NB4 (cell line): ENCODE data around the gene FUS.

ENCODE experiments used
- DNase-seq: peaks from one replicate; pipeline ENCODE4 v3.0.0; 2010; ENCODE audit warnings: low read depth
- H3K4me3 ChIP-seq: one replicate; pipeline ENCODE4 v1.5.1; 2011; ENCODE audit warnings: mild to moderate bottlenecking, low read depth, low read length, moderate library complexity
- CTCF ChIP-seq: IDR thresholded peaks from one replicate; pipeline ENCODE4 v1.5.1; 2012; ENCODE audit warnings: low read depth, low read length
- MYC ChIP-seq: IDR thresholded peaks from 2 replicates; pipeline ENCODE4 v1.6.1; 2011; ENCODE audit warnings: low read depth, low read length
- POLR2A ChIP-seq: IDR thresholded peaks from 2 replicates; pipeline ENCODE4 v1.6.1; 2011; ENCODE audit warnings: mild to moderate bottlenecking; ENCODE audit not compliant: insufficient read length; ENCODE audit errors: extremely low read depth
- TF ChIP-seq, protein P1 (sequence below): IDR thresholded peaks from 2 replicates; pipeline ENCODE4 v1.6.1; 2011; ENCODE audit warnings: low read depth, low read length

FUS gene

GRCh38 chr16:31225193-31225592 is 45.3 kb downstream of the FUS start:
- TF ChIP-seq, protein P1, sequence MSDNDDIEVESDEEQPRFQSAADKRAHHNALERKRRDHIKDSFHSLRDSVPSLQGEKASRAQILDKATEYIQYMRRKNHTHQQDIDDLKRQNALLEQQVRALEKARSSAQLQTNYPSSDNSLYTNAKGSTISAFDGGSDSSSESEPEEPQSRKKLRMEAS, result no peak
- H3K4me3 ChIP-seq, result no peak overlapping the region
- DNase-seq, result no peak

GRCh38 chr16:31228206-31228605 is 48.3 kb downstream of the FUS start:
- TF ChIP-seq POLR2A (no peak), MYC (no peak), CTCF (no peak)
- TF ChIP-seq, protein P1, result no peak
- DNase-seq, result no peak
- H3K4me3 ChIP-seq, result no peak overlapping the region

- no peak for TF ChIP-seq POLR2A
- TF ChIP-seq, protein P1, result no peak
- no peak for TF ChIP-seq MYC
- no peak for DNase-seq
- H3K4me3 ChIP-seq, result no peak overlapping the region
These were observed 49.6 kb downstream of the FUS start for GRCh38 chr16:31229501-31229900.

- DNase-seq, result no peak
- H3K4me3 ChIP-seq, result no peak overlapping the region
- TF ChIP-seq MYC (no peak), CTCF (no peak), POLR2A (no peak)
- TF ChIP-seq, protein P1, result no peak
These were observed 58.1 kb downstream of the FUS start for GRCh38 chr16:31238041-31238440.
